Subcutaneous abdominal adipose tissue (tissue), 5 donors: ENCODE results near the gene CRNKL1.
A peak's percentile ranks its signal among the peaks of the same experiment; 100 is the strongest.

Source experiments
- H3K27ac ChIP-seq: one replicate; pipeline ENCODE4 v1.7.0; 2013; ENCODE audit warnings: low read depth, mild to moderate bottlenecking, inconsistent platforms, low read length, moderate library complexity
- H3K27me3 ChIP-seq, 5 donors: one replicate each; pipeline ENCODE4 v1.7.0; 2013; ENCODE audit warnings: low read length in 5 of 5, inconsistent platforms in 1 of 5; ENCODE audit not compliant: control insufficient read depth in 5 of 5, insufficient read depth in 4 of 5
- H3K36me3 ChIP-seq, 5 donors: one replicate each; pipeline ENCODE4 v1.7.0; 2013; ENCODE audit warnings: low read length in 5 of 5; ENCODE audit not compliant: control insufficient read depth in 5 of 5, insufficient read depth in 5 of 5
- H3K4me1 ChIP-seq, 5 donors: one replicate each; pipeline ENCODE4 v1.7.0; 2013; ENCODE audit warnings: low read length in 5 of 5, mild to moderate bottlenecking in 3 of 5, moderate library complexity in 1 of 5; ENCODE audit not compliant: control insufficient read depth in 5 of 5, insufficient read depth in 5 of 5
- H3K4me3 ChIP-seq, 5 donors: one replicate each; pipeline ENCODE4 v1.7.0; 2013; ENCODE audit warnings: low read length in 5 of 5, low read depth in 1 of 5
- H3K9ac ChIP-seq, 5 donors: one replicate each; pipeline ENCODE4 v1.7.0; 2013; ENCODE audit warnings: low read length in 5 of 5, mild to moderate bottlenecking in 4 of 5, moderate library complexity in 3 of 5
- H3K9me3 ChIP-seq, 5 donors: one replicate each; pipeline ENCODE4 v1.7.0; 2013; ENCODE audit warnings: low read length in 5 of 5; ENCODE audit not compliant: control insufficient read depth in 5 of 5
- donor health status: healthy.
- donor health status: healthy.
- donor health status: healthy.
- donor health status: healthy.
- donor health status: healthy.

CRNKL1 gene

GRCh38 chr20:19987046-19987445 lies 65.2 kb downstream of the CRNKL1 start:
- Histone ChIP-seq H3K4me1 (peaks cover 8 to 61% (median 46%) of the 10 kb centered on the region in 5 donors), H3K36me3 (peaks cover 2 to 29% (median 11%) of the 10 kb centered on the region in 5 donors), H3K27ac (peak overlapping the region; percentile 60), H3K9me3 (no peaks in the 10 kb centered on the region), H3K27me3 (no peaks in the 10 kb centered on the region), H3K4me3 (no peak overlapping the region), H3K9ac (no peak overlapping the region)

- H3K9me3 ChIP-seq: no peaks in the 10 kb centered on the region
- no peaks in the 10 kb centered on the region for H3K27me3 ChIP-seq
- H3K9ac ChIP-seq: peak overlapping the region in 1 of 5 donors; percentile 10
- H3K4me1 ChIP-seq: peaks cover 8 to 65% (median 45%) of the 10 kb centered on the region in 5 donors
- H3K36me3 ChIP-seq: peaks cover 2 to 31% (median 10%) of the 10 kb centered on the region in 5 donors
- no peak overlapping the region for H3K4me3 ChIP-seq
- H3K27ac ChIP-seq: peak overlapping the region; percentile 64
These were observed 65.8 kb downstream of the CRNKL1 start for GRCh38 chr20:19986419-19986818.
